ENCODE data around the gene MTRFR. TPM values are rescaled to one million over a fixed set of nuclear protein-coding genes. Genes with fewer than 3 reads are reported as not detected.

Gene MTRFR
- polyA plus RNA-seq, 1 experiment, result 12.7 TPM

GRCh38 chr12:123267991-123268843 is 35.0 kb downstream of the MTRFR start:
- no peak for DNase-seq (ENCODE audit: low read depth)
- Histone ChIP-seq H3K27me3 (ENCODE audit: control insufficient read depth, insufficient read depth, low read length) (no peaks in the 10 kb centered on the region), H3K4me3 (ENCODE audit: low read depth, low read length) (no peak overlapping the region), H3K36me3 (ENCODE audit: control insufficient read depth, insufficient read depth, low read length) (peaks cover 21% of the 10 kb centered on the region)
- ChIA-PET CTCF (interaction anchor here (0.6 to 1.1 kb wide), 3 partner anchors 9 to 106 kb away, joined by 3 to 6 read pairs (median 3); no protein-coding TSS in a partner anchor), POLR2A (no interaction called here)
- no peak for TF ChIP-seq CTCF (IDR thresholded peaks at IDR 0.05; ENCODE audit: insufficient read depth, low read depth, low read length)

- no peak for DNase-seq (ENCODE audit: low read depth)
- POLR2A ChIA-PET, result interaction anchor here (0.6 to 1.2 kb wide), 2 partner anchors 36 to 1464 kb away, joined by 4 to 5 read pairs; partner anchors contain the start of gene MPHOSPH9
- no peak for TF ChIP-seq CTCF (IDR thresholded peaks at IDR 0.05; ENCODE audit: insufficient read depth, low read depth, low read length)
- CTCF ChIA-PET, result interaction anchor here (1.2 kb wide), 1 partner anchor 11 kb away, joined by 5 read pairs; no protein-coding TSS in a partner anchor
- Histone ChIP-seq H3K4me3 (ENCODE audit: low read depth, low read length) (peak overlapping the region; percentile 84), H3K36me3 (ENCODE audit: control insufficient read depth, insufficient read depth, low read length) (peaks cover 18% of the 10 kb centered on the region), H3K27me3 (ENCODE audit: control insufficient read depth, insufficient read depth, low read length) (no peaks in the 10 kb centered on the region)
Observed at GRCh38 chr12:123268850-123269249, 35.6 kb downstream of the MTRFR start.

- H3K4me3 ChIP-seq (ENCODE audit: low read depth, low read length), result peak overlapping the region; percentile 84
- peak; percentile 30 for TF ChIP-seq CTCF (IDR thresholded peaks at IDR 0.05; ENCODE audit: insufficient read depth, low read depth, low read length)
- H3K36me3 ChIP-seq (ENCODE audit: control insufficient read depth, insufficient read depth, low read length), result peaks cover 18% of the 10 kb centered on the region
- POLR2A ChIA-PET, result interaction anchor here (0.6 to 1.2 kb wide), 2 partner anchors 37 to 1463 kb away, joined by 4 to 5 read pairs; partner anchors contain the start of gene MPHOSPH9
- CTCF ChIA-PET, result interaction anchor here (0.5 to 1.5 kb wide), 8 partner anchors 12 to 718 kb away, joined by 3 to 5 read pairs (median 4); partner anchors contain the start of genes DDX55, KMT5A, MPHOSPH9 and MTRFR
- no peaks in the 10 kb centered on the region for H3K27me3 ChIP-seq (ENCODE audit: control insufficient read depth, insufficient read depth, low read length)
- no peak for DNase-seq (ENCODE audit: low read depth)
Observed at GRCh38 chr12:123269395-123269892, 36.2 kb downstream of the MTRFR start.

- DNase-seq (ENCODE audit: low read depth), result no peak
- CTCF ChIA-PET, result interaction anchor here (0.5 to 1.5 kb wide), 8 partner anchors 12 to 717 kb away, joined by 3 to 5 read pairs (median 4); partner anchors contain the start of genes DDX55, KMT5A, MPHOSPH9 and MTRFR
- TF ChIP-seq CTCF (IDR thresholded peaks at IDR 0.05; ENCODE audit: insufficient read depth, low read depth, low read length), result no peak
- Histone ChIP-seq H3K36me3 (ENCODE audit: control insufficient read depth, insufficient read depth, low read length) (peaks cover 14% of the 10 kb centered on the region), H3K4me3 (ENCODE audit: low read depth, low read length) (peak overlapping the region; percentile 84), H3K27me3 (ENCODE audit: control insufficient read depth, insufficient read depth, low read length) (no peaks in the 10 kb centered on the region)
- POLR2A ChIA-PET, result interaction anchor here (1.2 kb wide), 1 partner anchor 37 kb away, joined by 4 read pairs; the partner anchor contains the start of gene MPHOSPH9
Observed at GRCh38 chr12:123269896-123270213, 36.6 kb downstream of the MTRFR start.
